HTERT RPE-1 (cell line): ENCODE data around the gene SARDH.
"Not testable (repeated sequence)": the region's sequence is repeated elsewhere in the genome, so short reads cannot be mapped to it uniquely, and the experiment has no call there.

Source experiments
- in situ Hi-C: fragments of 300-500 bp; cut with MboI; formaldehyde crosslinking; loops from 4 replicates; pipeline ENCODE4 v1.14.3; 2020; ENCODE audit warnings: low sequenced_read_pairs

The SARDH gene

GRCh38 chr9:133759946-133760345, 21.8 kb upstream of the SARDH start:
- in situ Hi-C loops = no loop called here

GRCh38 chr9:133759146-133759900, 21.2 kb upstream of the SARDH start:
- in situ Hi-C loops = no loop called here

GRCh38 chr9:133758228-133758627, 20.1 kb upstream of the SARDH start:
- in situ Hi-C loops = no loop called here

- in situ Hi-C loops = no loop called here
Measured at GRCh38 chr9:133754688-133755227, 16.6 kb upstream of the SARDH start.

- in situ Hi-C loops = no loop called here
Measured at GRCh38 chr9:133754187-133754586, 16.0 kb upstream of the SARDH start.

- in situ Hi-C loops = no loop called here
Measured at GRCh38 chr9:133752739-133753446, 14.7 kb upstream of the SARDH start.

- in situ Hi-C loops = no loop called here
Measured at GRCh38 chr9:133750982-133751649, 13.0 kb upstream of the SARDH start.

GRCh38 chr9:133747309-133747708, 9.2 kb upstream of the SARDH start:
- in situ Hi-C loops = no loop called here

GRCh38 chr9:133744528-133744927, 6.4 kb upstream of the SARDH start:
- in situ Hi-C loops = not testable (repeated sequence)

GRCh38 chr9:133742849-133743444, 4.8 kb upstream of the SARDH start:
- in situ Hi-C loops = no loop called here

GRCh38 chr9:133742251-133742650, 4.1 kb upstream of the SARDH start:
- in situ Hi-C loops = no loop called here

GRCh38 chr9:133741716-133742115, 3.6 kb upstream of the SARDH start:
- in situ Hi-C loops = no loop called here

- in situ Hi-C loops = no loop called here
Measured at GRCh38 chr9:133740911-133741310, 2.8 kb upstream of the SARDH start.

GRCh38 chr9:133739408-133740280, 1.5 kb upstream of the SARDH start:
- in situ Hi-C loops = no loop called here

- in situ Hi-C loops = no loop called here
Measured at GRCh38 chr9:133738640-133739225, 581 bp upstream of the SARDH start.

- in situ Hi-C loops = no loop called here
Measured at GRCh38 chr9:133737071-133737773, 930 bp downstream of the SARDH start.

- in situ Hi-C loops = no loop called here
Measured at GRCh38 chr9:133735931-133736330, 2.2 kb downstream of the SARDH start.

- in situ Hi-C loops = no loop called here
Measured at GRCh38 chr9:133735415-133735775, 2.8 kb downstream of the SARDH start.
